GM18498 (cell line): ENCODE measurements around the gene PTPRB.

Experiments used
- ATAC-seq: cut with Tn5 transposase; IDR thresholded peaks from one replicate; pipeline ENCODE4 v1.9.1; 2021; ENCODE audit warnings: mild to moderate bottlenecking, moderate library complexity; ENCODE audit not compliant: unreplicated experiment

The PTPRB gene

DNA sequence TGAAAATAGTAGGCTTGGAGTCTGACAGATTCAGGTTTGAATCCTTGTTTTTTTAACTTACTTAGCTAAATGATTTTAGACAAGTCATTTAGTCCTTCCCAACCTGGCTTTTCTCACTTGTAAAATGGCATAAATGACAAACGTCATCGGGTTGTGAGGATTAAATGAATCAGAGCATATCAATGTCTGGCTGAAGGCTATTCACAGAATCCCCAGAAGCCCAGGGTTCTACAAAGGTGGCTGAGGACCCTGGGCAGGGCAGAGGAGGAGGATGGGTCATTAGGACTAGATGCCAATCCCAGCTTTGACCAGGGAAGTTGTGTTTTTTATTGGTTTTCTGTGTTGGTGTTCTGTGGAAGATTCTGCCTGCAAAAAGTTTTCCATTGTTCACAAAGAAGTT, 7.6 kb upstream of the PTPRB start:
- no peak for ATAC-seq

DNA sequence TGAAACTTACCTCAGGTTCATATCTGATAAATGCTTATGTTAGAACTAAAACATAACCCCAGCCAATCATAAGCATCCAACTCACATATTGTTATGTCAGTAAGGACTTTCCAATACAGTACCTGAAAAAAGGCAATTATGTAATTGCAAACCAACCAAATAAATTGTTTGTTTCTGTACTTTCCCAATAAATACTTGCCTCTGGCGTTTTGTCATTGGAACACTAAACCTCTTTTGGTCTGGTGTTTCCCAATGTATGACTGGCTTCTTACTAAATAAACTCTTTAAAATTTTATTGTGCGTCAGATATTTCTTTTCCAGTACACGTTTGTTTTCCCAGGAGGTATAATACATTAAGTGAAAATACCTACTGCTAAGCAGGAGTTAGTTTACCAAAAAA, 6.7 kb upstream of the PTPRB start:
- no peak for ATAC-seq

DNA sequence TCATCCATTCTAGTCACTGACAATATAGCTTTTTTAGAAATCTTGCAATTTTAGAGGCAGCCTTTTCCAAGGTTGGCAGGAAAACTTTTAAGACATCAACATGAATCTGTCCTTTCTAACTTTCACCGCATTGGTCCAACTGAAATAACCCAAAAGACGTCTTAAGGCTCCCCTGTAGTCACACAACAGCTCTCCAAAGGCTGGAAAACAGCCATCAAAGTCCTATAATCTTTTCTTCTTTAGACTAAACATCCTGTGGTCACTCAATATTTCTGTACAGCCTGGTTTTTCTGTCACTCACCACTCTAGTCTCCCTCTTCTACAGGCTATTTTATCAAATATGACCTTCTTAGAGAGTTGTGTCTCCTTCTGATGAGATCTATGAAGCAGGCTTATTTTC, 4.5 kb upstream of the PTPRB start:
- no peak for ATAC-seq

DNA sequence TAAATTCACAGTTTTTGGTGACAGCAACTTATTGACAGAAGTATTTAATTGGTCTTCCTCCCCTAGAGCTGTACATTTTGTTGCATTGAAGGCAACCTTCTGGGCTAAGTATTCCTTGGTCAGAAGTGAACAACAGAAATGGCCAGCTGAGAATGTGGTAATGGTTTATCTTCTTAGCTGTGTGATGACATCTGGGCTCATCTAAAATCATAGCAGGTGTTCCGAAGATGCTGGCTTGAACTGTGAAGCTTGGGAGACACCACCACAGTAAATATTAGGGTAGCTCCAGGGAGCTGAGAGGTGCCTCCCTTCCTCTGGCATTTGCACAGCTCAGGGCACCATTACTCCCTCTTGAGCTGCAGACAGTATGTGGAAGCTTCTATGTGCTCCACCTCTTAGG, 3.7 kb upstream of the PTPRB start:
- ATAC-seq, result no peak

DNA sequence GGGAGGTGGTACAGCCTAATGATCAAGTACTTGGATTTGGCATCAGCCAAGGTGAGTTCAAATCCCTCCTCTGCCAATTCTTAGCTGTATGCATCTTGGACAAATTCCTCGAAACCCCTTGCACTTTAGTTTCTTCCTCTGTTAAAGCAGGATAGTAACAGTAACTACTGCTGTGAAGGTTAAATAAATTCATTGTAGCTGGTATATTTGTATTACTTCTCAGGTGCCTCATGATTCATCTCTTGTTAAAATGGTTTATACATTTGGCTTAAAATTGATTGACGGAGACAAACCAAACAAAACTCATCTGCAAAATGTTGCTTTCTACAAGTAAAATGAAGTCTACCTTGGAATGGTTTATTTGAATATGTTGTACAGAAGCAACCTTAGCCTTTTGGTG, 2.3 kb upstream of the PTPRB start:
- no peak for ATAC-seq

DNA sequence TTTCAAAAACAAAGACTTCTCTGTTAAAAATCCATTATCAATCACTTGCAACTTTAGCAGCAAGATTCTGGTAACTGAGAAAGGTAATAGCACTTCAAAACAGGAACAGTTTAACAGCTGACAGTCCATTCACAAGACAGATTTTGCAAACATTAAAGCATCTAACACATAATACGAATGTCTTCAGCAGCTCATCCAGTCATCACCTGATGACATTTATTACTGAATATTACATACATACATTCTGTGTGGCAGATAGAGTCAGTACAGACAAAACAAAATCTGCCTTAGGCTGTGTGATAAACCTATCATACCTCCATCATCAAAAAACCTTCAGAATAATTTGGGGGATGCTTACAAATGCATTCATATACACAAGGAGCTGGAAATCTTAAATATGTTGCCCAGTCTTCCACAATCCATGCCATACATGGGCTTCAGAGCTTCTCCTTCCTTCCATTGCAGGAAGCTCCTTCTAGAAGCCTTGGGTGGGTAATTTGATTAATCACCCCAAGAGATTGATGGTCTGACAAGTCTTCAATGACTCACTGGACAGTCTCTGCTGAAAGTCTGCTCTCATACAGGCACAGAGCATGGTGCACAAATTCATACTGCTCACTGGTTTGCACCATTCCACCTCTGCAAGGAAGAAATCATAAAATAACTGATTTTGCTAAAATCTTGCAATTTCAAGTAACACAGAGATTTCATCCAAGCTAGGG, 1.6 kb upstream of the PTPRB start:
- ATAC-seq, result no peak

DNA sequence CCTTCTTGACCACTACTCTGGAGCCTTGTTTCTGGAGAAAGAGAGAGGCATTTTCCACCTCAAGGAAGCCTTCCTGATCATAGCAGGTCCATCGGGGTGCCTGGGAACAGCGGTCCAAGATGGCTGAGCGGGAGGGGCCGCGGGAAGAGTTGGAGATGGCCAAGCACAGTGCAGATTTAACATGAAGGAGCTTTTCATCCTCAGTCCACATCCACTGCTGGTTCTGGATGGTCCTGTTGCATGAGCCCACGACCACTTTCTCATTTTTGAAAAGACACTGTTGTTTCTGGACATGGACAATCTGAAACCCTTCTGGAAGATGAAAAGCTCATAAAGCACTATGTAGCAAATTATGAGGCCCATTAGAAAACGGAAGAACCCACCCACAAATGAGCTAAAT, 1.5 kb downstream of the PTPRB start:
- no peak for ATAC-seq

DNA sequence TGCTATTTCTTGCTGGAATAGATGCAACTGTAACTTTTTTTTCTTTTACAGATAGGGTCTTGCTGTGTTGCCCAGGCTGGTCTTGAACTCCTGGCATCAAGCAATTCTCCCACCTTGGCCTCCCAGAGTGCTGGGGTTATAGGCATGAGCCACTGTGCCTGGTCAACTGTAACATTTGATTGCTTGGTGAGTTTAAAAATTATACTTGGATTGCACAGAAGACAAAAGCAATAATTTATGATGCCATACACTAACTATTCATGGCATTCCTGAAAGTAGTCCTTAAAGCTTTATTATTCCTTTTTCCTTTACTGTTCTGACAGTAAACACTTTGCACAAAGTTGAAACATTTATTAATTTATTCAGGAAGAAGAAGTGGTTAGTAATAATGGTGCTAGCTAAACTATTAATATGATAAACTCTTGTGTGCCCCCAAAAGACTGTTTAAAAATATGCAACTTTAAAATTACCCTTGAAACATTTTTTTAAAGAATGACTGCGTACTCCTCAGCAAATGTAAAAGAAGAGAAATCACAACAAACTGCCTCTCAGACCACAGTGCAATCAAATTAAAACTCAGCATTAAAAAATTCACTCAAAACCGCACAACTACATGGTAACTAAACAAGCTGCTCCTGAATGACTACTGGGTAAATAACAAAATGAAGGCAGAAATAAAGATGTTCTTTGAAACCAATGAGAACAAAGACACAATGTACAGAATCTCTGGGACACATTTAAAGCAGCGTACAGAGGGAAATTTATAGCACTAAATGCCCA, 8.3 kb downstream of the PTPRB start:
- ATAC-seq, result no peak

DNA sequence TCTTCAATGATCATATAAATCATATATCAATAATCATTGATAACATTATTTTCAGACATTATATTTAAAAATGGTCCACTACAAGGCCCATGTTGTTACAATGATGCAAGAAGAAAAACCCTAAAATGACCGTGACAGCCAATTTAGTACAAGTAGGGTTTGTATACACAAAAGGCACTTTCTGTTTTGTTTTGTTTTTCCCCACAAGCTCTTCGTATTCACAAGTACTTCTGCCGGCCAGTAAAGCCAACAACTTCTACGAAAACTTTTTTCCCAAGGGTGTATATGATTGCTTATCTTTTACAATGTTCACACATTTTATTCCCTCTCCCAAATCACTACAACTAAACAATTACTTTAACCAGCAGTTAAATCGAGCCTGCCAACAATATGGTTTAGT, 9.6 kb downstream of the PTPRB start:
- no peak for ATAC-seq

DNA sequence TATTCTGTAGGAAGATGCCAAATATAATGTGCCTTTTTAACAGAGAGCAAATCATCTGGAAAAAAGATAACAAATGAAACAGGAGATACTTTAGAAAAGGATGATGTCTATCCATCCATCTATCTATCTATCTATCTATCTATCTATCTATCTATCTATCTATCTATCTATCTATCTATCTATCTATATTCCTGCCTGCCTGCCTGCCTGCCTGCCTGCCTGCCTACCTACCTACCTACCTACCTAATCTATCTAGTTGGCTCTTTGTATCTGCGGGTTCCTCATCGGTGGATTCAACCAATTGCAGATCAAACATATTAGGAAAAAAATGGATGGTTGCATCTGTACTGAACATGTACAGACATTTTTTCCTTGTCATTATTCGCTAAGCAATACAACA, 11.0 kb downstream of the PTPRB start:
- ATAC-seq, result no peak

DNA sequence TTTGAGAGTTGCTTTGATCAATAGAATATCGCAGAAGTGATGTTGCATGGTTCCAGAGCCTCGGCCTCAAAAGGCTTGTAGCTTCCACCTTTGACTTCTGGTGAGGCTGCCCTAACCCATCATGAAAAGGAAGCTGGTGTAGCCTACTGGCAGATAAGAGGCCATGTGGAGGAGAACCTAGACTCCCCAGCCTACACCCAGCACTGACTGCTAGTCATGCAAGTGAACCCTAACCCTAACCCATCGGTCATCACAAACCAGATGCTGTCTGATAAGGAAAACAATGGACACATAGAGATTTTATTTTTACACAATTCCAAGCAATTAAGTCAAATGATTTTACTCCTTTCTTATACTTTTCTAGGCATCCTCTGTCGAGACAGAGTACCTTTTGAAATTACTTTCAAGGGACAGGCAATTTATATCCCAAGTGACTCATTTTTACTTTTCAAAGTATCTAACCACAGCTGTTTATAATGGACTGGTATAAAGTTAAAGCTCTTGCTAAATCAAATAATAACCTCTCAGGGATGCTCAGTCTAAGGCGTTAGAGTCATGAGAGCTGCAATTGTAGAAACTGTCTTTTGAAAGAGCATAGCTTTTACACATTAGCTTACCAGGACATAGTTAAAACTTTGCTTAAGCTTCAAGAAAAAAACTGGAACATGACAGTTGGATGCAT, 17.6 kb downstream of the PTPRB start:
- ATAC-seq, result no peak

DNA sequence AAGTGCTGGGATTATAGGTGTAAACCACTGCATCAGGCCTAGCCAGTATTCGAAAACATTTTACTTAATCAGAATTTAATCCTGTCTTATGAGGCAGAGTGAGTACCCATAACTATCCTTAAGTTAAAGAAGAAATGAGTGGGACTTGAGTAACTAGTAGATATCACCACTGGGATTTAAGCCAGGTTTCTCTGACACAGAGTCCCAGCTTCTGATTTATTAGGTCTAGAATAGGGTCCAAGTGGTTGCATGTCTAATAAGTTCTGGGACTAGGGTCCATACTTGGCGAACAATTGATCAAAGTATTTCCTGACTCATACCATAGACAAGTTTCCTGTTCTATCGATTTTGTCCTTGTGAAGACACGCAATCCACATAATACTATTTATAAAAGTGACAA, 18.9 kb downstream of the PTPRB start:
- ATAC-seq, result no peak

DNA sequence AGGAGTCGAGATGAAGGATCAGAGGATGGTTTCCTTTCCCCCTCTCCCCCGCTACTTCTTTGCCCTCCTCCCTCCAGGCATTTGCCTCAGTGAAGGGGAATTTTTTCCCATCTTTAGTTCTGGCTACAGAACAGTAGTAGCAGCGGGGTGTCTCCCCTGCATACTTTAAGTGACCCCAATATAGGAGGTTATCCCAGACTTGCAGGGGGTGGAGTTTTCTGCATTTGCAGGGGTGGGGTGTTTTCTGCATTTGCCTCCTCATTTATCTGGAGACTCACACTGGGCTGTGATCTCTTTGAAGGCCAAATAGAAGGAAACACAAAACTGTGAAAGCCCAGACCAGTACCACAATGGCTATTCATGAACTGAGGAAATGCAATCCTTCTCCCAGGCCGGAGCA, 19.8 kb downstream of the PTPRB start:
- ATAC-seq, result no peak

DNA sequence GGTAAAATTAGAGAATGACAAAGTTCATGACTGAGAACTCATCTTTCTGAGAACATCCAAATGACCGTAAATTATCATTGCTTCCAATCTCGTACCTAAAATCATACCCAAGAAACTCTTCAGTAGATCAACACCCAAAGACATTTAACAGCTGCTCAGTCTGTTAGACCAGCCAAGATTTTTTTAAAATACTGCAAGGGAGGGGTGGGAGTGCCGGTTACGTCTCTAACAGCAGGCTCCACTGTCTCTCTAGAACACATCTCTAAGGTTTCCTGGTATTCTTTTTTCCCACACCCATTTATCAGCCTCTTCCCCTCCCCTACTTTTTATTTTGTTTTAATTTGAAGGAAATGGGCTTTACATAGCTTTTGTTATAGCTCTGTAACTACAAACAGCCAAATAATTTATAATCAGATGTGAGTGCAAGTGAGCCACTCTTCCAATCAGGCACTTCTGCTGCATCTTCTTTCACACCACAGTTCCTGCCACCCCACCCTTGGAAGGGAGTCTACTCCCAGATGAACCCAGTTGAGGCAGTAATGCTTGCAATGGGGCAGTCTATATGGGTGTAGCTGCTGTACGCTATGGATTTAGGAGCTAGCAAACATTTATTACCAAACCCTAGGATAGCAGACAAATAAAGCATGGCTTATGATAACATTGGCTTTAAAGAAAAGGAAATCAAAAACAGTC, 21.9 kb downstream of the PTPRB start:
- ATAC-seq, result no peak

DNA sequence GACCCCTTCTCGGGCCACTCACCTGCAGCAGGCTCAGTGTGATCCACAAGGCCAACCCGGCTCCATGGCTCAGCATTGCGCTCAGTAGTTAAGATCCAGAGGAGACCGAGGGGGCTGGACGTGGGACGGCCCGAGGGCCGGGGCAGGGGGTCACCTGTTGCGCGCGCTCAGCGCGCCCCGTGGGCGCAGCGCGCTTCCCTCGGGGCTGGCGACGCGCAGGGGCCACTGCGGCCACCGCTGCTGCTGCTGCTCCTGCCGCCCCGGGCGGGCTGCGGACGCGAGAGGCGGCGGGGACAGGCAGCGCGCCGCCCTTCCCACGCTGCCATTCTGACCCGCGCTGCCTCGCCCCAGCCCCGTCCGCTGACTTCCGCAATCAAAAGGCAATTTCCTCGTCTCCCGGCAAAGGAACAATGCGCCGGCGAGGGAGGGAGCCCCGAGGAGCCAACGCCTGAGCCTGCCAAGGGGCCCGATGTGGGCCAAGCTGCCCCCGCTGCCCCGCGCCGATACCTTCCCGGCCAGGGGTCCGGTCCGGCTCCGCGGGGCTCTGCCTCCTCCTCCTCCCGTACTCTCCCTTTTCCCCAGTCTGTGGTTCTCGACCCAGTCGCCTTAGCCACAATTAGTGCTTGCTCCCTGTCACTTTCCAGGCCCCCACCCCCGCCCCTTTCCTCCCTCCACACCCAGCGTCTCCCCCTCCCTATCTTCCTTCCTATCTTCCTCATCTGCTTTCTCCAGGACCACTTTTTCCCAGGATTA, 27.3 kb downstream of the PTPRB start:
- ATAC-seq, result peak; percentile 60

DNA sequence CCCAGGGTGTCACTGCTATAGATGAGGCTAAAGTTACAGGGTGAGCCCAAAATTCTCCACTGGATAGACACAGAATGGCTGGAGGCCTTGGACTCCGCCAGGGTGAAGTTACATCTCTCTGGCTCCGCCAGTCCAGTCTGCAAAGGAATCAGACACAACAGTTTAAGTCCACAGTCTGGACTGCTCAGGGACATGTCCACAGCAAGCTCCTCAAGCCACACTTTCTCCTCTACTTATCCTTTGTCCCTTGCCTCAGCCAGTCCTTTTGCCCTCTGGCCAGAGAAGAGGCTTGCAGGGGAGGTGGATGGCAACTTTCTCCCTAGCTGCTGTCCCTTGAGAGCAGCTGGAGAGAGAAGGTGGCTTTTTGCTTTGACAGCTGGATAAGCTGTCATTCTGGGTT, 28.0 kb downstream of the PTPRB start:
- ATAC-seq, result no peak

DNA sequence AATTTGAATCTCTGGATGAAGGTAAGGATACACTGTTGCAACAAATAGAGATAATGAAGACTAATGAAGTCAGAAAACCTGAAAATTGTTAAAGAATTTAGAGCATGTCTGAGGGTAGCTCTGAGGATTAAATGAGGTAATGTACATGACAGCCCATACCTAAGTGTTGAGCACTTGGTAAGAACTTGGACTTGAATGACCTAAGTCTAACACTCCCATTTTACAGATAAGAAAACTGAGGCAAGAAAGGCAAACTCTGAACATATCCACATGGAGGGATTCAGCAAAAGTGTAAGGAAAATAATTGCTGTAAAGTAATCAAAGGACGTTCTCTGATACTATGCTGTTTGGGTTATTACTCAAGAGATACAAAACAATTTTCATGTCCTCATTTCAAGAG, 29.0 kb downstream of the PTPRB start:
- no peak for ATAC-seq

DNA sequence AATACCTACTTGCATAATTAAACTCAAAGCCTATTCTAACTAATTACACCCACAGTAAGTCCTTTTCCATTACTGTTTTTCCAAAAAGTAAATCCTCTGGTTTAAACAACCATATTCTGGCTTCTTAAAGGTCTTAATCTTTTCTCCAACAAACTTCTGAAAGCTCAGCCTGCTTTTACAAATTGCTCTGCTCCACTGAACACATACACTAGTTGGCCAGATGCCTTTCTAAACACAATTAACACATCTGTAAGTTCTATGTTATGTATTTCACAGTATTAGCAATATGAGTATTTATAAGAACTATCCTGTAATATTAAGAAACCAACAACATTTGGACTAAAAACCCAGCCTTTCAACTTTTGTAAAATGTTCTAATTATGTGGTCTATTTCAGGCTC, 30.1 kb downstream of the PTPRB start:
- no peak for ATAC-seq

DNA sequence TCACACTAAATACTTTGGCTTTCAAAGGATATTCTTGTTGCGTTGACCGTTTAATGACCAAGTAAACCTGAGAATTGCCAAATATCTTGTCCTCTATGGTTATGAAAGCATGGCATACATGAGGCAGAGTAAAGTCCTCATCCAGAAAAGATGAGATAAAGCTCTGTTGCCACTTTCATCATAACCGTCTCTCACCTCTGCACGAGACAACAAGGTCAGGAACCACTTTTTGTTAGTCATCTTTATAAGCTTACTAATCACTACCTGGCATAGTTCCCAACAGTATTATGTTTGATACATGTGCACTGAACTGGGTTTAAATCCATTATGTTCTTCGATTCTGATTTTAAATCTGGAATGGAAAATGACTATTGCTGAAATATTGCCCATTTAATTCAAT, 31.3 kb downstream of the PTPRB start:
- ATAC-seq, result no peak

DNA sequence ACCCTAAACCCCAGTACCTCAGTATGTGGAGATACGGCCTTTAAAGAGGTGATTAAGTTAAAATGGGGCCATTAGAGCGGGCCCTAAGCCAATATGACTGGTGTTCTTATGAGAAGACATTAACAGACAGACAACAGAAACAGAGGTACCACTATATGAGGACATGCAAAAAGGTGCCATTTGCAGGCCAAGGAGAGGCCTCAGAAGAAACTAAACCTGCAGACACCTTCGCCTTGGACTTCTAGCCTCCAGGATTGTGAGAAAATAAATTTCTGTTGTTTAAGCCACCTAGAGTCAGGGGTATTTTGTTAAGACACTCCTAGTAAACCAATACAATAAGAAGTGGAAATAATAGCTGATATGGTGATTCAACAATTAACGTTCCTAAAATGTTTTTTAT, 32.6 kb downstream of the PTPRB start:
- no peak for ATAC-seq

DNA sequence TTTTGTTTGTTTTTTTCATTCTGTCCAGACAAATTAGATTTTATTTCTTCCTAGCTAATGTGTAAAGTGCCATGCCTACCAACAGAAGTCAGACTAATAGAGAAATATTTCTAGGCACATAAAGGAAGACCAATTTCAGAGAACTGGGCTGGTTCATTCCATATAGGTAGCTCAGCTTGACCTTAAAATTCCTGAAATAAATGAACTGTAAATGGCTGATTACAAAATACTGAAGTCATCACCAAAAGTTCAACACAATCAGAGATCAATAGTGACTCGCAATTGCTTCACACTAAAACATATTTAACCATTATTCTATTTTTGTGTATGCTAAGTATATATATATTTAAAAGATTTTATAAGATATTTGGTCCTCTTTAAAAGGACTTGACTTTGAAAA, 34.2 kb downstream of the PTPRB start:
- no peak for ATAC-seq
